HG03342 (cell line): ENCODE measurements around the gene SLC2A4RG.

Source experiments
- ATAC-seq: cut with Tn5 transposase; IDR thresholded peaks from one replicate; pipeline ENCODE4 v1.9.1; 2021; ENCODE audit warnings: mild to moderate bottlenecking, moderate library complexity; ENCODE audit not compliant: unreplicated experiment

SLC2A4RG gene

GRCh38 chr20:63751471-63752271 lies 12.1 kb downstream of the SLC2A4RG start:
- ATAC-seq: no peak

GRCh38 chr20:63752411-63753101 lies 13.0 kb downstream of the SLC2A4RG start:
- no peak for ATAC-seq

GRCh38 chr20:63753381-63753780 lies 13.8 kb downstream of the SLC2A4RG start:
- no peak for ATAC-seq

- no peak for ATAC-seq
Observed at GRCh38 chr20:63754008-63754407, 14.4 kb downstream of the SLC2A4RG start.

- no peak for ATAC-seq
Observed at GRCh38 chr20:63755933-63756647, 16.5 kb downstream of the SLC2A4RG start.

- ATAC-seq: no peak
Observed at GRCh38 chr20:63756648-63756991, 17.0 kb downstream of the SLC2A4RG start.

- no peak for ATAC-seq
Observed at GRCh38 chr20:63758152-63758551, 18.6 kb downstream of the SLC2A4RG start.

GRCh38 chr20:63759377-63759901 lies 19.9 kb downstream of the SLC2A4RG start:
- no peak for ATAC-seq

GRCh38 chr20:63765082-63765873 lies 25.7 kb downstream of the SLC2A4RG start:
- ATAC-seq: no peak

GRCh38 chr20:63765902-63766301 lies 26.3 kb downstream of the SLC2A4RG start:
- ATAC-seq: no peak

- ATAC-seq: no peak
Observed at GRCh38 chr20:63766695-63767426, 27.3 kb downstream of the SLC2A4RG start.

- ATAC-seq: no peak
Observed at GRCh38 chr20:63767456-63767855, 27.9 kb downstream of the SLC2A4RG start.

- ATAC-seq: no peak
Observed at GRCh38 chr20:63767886-63768285, 28.3 kb downstream of the SLC2A4RG start.

- no peak for ATAC-seq
Observed at GRCh38 chr20:63768591-63769515, 29.3 kb downstream of the SLC2A4RG start.

GRCh38 chr20:63769891-63770474 lies 30.4 kb downstream of the SLC2A4RG start:
- ATAC-seq: no peak

- ATAC-seq: no peak
Observed at GRCh38 chr20:63771046-63771707, 31.6 kb downstream of the SLC2A4RG start.

- ATAC-seq: no peak
Observed at GRCh38 chr20:63772781-63773518, 33.4 kb downstream of the SLC2A4RG start.
